GM12892 (cell line): ENCODE measurements around the gene DNAJC13.

ENCODE experiments used
- POLR2A ChIP-seq: IDR thresholded peaks from 2 replicates; pipeline ENCODE4 v1.6.1; 2011; ENCODE audit warnings: low read depth, low read length, control low read depth
- POLR2AphosphoS5 ChIP-seq: IDR thresholded peaks from 2 replicates; pipeline ENCODE4 v1.6.1; 2011; ENCODE audit warnings: low read depth, low read length, control low read depth
- TAF1 ChIP-seq: IDR thresholded peaks from 2 replicates; pipeline ENCODE4 v1.6.1; 2011; ENCODE audit warnings: low read depth, mild to moderate bottlenecking, control low read depth, low read length, borderline replicate concordance

DNA sequence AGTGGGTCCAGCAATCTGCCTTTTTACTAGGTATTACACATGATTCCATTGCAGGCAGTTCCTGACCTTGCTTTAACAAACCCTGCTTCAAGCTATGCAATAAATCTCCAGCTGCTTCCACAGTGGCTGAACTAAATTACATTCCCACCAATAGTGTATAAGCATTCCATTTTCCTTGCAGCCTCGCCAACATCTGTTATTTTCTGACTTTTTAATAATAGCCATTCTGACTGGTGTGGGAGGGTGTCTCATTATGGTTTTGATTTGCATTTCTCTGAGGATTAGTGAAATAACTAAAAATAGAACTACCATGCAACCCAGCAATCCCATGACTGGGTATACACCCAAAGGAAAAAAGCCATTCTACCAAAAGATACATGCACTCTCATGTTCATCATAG, 36.4 kb upstream of the DNAJC13 start:
- TF ChIP-seq POLR2A (no peak), TAF1 (no peak), POLR2AphosphoS5 (no peak)
